ENCODE data around the gene SLC35F1.

SLC35F1 gene

GRCh38 chr6:118317581-118318563, 410.8 kb downstream of the SLC35F1 start:
- no peak for DNase-seq (ENCODE audit: low read depth)

- no peak for DNase-seq (ENCODE audit: low read depth)
Observed at GRCh38 chr6:118318648-118319047, 411.6 kb downstream of the SLC35F1 start.

- no peak for DNase-seq (ENCODE audit: low read depth)
Observed at GRCh38 chr6:118319416-118319815, 412.4 kb downstream of the SLC35F1 start.

- DNase-seq (ENCODE audit: low read depth), result no peak
Observed at GRCh38 chr6:118319894-118320649, 413.0 kb downstream of the SLC35F1 start.

- no peak for DNase-seq (ENCODE audit: low read depth)
Observed at GRCh38 chr6:118320652-118321051, 413.6 kb downstream of the SLC35F1 start.

- DNase-seq (ENCODE audit: low read depth), result no peak
Observed at GRCh38 chr6:118324116-118324515, 417.1 kb downstream of the SLC35F1 start.

GRCh38 chr6:118325220-118325860, 418.3 kb downstream of the SLC35F1 start:
- DNase-seq (ENCODE audit: low read depth), result no peak

GRCh38 chr6:118326712-118327111, 419.6 kb downstream of the SLC35F1 start:
- DNase-seq (ENCODE audit: low read depth), result no peak

- DNase-seq (ENCODE audit: low read depth), result no peak
Observed at GRCh38 chr6:118327237-118327636, 420.2 kb downstream of the SLC35F1 start.

GRCh38 chr6:118333772-118334171, 426.7 kb downstream of the SLC35F1 start:
- DNase-seq (ENCODE audit: low read depth), result no peak

- no peak for DNase-seq (ENCODE audit: low read depth)
Observed at GRCh38 chr6:118334634-118335033, 427.6 kb downstream of the SLC35F1 start.

- DNase-seq (ENCODE audit: low read depth), result no peak
Observed at GRCh38 chr6:118335325-118335816, 428.3 kb downstream of the SLC35F1 start.

- no peak for DNase-seq (ENCODE audit: low read depth)
Observed at GRCh38 chr6:118344014-118344670, 437.1 kb downstream of the SLC35F1 start.

GRCh38 chr6:118350881-118351430, 443.9 kb downstream of the SLC35F1 start:
- DNase-seq (ENCODE audit: low read depth), result no peak

GRCh38 chr6:118353564-118353963, 446.5 kb downstream of the SLC35F1 start:
- DNase-seq (ENCODE audit: low read depth), result no peak

GRCh38 chr6:118354641-118355040, 447.6 kb downstream of the SLC35F1 start:
- DNase-seq (ENCODE audit: low read depth), result no peak

- no peak for DNase-seq (ENCODE audit: low read depth)
Observed at GRCh38 chr6:118356054-118356453, 449.0 kb downstream of the SLC35F1 start.

GRCh38 chr6:118356686-118357085, 449.6 kb downstream of the SLC35F1 start:
- no peak for DNase-seq (ENCODE audit: low read depth)

Measured in activated T-helper 9 cell treated with anti-CD3 and anti-CD28 coated beads, Interleukin-2, amount 50 U/mL, for 16 hours (primary cell).